Retinal pigment epithelial cell (primary cell): ENCODE data around the gene LRP3.
A peak's percentile ranks its signal among the peaks of the same experiment; 100 is the strongest.
"Not testable (repeated sequence)": the region's sequence is repeated elsewhere in the genome, so short reads cannot be mapped to it uniquely, and the experiment has no call there.

Experiments
- DNase-seq: peaks from one replicate; pipeline ENCODE4 v3.0.0-alpha.2; 2010; ENCODE audit warnings: low read depth
- H3K4me3 ChIP-seq: 2 replicates; pipeline ENCODE4 v1.5.1; 2011; ENCODE audit warnings: mild to moderate bottlenecking, low read length, control low read depth, moderate library complexity
- TF ChIP-seq, protein P1 (sequence below): conservative IDR thresholded peaks from 2 replicates; pipeline ENCODE4 v1.5.1; 2011; ENCODE audit warnings: low read depth, low read length, control low read depth, inconsistent platforms

LRP3 gene, protein sequence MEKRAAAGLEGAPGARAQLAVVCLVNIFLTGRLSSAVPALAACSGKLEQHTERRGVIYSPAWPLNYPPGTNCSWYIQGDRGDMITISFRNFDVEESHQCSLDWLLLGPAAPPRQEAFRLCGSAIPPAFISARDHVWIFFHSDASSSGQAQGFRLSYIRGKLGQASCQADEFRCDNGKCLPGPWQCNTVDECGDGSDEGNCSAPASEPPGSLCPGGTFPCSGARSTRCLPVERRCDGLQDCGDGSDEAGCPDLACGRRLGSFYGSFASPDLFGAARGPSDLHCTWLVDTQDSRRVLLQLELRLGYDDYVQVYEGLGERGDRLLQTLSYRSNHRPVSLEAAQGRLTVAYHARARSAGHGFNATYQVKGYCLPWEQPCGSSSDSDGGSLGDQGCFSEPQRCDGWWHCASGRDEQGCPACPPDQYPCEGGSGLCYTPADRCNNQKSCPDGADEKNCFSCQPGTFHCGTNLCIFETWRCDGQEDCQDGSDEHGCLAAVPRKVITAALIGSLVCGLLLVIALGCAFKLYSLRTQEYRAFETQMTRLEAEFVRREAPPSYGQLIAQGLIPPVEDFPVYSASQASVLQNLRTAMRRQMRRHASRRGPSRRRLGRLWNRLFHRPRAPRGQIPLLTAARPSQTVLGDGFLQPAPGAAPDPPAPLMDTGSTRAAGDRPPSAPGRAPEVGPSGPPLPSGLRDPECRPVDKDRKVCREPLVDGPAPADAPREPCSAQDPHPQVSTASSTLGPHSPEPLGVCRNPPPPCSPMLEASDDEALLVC

GRCh38 chr19:33193865-33194362 is at the start of gene LRP3:
Gene LRP3 (plus strand): TSS chr19:33194330. CDS start chr19:33194786, 456 bp downstream.
- H3K4me3 ChIP-seq: peak within 1 kb of the TSS; percentile 58
- TF ChIP-seq, protein P1, sequence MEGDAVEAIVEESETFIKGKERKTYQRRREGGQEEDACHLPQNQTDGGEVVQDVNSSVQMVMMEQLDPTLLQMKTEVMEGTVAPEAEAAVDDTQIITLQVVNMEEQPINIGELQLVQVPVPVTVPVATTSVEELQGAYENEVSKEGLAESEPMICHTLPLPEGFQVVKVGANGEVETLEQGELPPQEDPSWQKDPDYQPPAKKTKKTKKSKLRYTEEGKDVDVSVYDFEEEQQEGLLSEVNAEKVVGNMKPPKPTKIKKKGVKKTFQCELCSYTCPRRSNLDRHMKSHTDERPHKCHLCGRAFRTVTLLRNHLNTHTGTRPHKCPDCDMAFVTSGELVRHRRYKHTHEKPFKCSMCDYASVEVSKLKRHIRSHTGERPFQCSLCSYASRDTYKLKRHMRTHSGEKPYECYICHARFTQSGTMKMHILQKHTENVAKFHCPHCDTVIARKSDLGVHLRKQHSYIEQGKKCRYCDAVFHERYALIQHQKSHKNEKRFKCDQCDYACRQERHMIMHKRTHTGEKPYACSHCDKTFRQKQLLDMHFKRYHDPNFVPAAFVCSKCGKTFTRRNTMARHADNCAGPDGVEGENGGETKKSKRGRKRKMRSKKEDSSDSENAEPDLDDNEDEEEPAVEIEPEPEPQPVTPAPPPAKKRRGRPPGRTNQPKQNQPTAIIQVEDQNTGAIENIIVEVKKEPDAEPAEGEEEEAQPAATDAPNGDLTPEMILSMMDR: no peak
- DNase-seq: no peak

GRCh38 chr19:33146209-33146608 is 47.9 kb upstream of the LRP3 start:
- DNase-seq: no peak
- no peak overlapping the region for H3K4me3 ChIP-seq
- TF ChIP-seq, protein P1: no peak

- TF ChIP-seq, protein P1: no peak
- no peak overlapping the region for H3K4me3 ChIP-seq
These were observed 46.6 kb upstream of the LRP3 start for GRCh38 chr19:33147538-33147937.

GRCh38 chr19:33150852-33151518 is 43.1 kb upstream of the LRP3 start:
- TF ChIP-seq, protein P1: no peak
- no peak overlapping the region for H3K4me3 ChIP-seq
- DNase-seq: no peak

More at GRCh38 chr19:33147538-33147937, 46.6 kb upstream of the LRP3 start:
- no peak for DNase-seq

DNA sequence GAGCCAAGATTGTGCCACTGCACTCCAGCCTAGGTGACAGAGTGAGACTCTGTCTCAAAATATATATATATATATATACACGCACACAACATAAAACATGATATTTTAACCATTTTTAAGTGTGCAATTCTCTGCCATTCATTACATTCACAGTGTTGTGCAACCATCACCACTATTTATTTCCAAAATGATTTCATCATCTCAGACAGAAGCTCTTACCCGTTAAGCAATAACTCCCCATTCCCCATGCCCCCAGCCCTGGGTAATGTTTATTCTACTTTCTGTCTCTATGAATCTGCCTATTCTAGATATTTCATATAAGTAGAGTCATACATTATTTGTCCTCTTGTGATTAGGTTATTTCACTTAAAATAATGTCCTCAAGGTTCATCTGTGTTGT is 42.0 kb upstream of the LRP3 start:
- H3K4me3 ChIP-seq: no peak overlapping the region
- TF ChIP-seq, protein P1: no peak
- no peak for DNase-seq

GRCh38 chr19:33152625-33153024 is 41.5 kb upstream of the LRP3 start:
- DNase-seq, H3K4me3 ChIP-seq: not testable (repeated sequence)

DNA sequence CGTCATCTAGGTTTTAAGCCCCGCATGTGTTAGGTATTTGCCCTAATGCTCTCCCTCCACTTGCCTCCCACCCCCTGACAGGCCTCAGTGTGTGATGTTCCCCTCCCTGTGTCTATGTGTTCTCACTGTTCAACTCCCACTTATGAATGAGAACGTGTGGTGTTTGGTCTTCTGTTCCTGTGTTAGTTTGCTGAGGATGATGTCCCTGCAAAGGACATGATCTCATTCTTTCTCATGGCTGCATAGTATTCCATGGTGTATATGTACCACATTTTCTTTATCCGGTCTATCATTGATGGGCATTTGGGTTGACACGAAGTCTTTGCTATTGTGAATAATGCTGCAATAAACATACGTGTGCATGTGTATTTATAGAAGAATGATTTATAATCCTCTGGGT is 39.8 kb upstream of the LRP3 start:
- H3K4me3 ChIP-seq, DNase-seq: not testable (repeated sequence)
